IMR-90 (cell line): ENCODE measurements around the gene ZBTB38. TPM values are rescaled to one million over a fixed set of nuclear protein-coding genes. Genes with fewer than 3 reads are reported as not detected.
A peak's percentile ranks its signal among the peaks of the same experiment; 100 is the strongest.

ENCODE experiments used
- ATAC-seq: fragments of 200-7000 bp; cut with Tn5 transposase; 2 replicates; pipeline ENCODE4 v1.9.1; 2020; ENCODE audit warnings: low read depth, mild to moderate bottlenecking, moderate library complexity
- BruUV-seq: library from RNA; stranded (reverse); fragments of 400-500 nt; replicated peaks from 2 replicates; lab custom pipeline; 2021; lab: Mats Ljungman, UMichigan
- CTCF ChIA-PET: fragments of 300-600 bp; formaldehyde crosslinking; extraction: SDS; loops from one replicate; lab custom pipeline; 2021; ENCODE audit warnings: antibody characterized with exemption; lab: Yijun Ruan, JAX
- POLR2A ChIA-PET: fragments of 300-600 bp; sonication (Branson Sonifier 250); formaldehyde crosslinking; loops from one replicate; lab custom pipeline; 2022; ENCODE audit warnings: antibody characterized with exemption; ENCODE audit not compliant: unreplicated experiment; lab: Charles Lee
- DNase-seq: peaks from one replicate; pipeline ENCODE4 v3.0.0; 2013
- H2AFZ ChIP-seq: replicated peaks from 2 replicates; pipeline ENCODE3; 2013; ENCODE audit warnings: low read length, mild to moderate bottlenecking; ENCODE audit not compliant: poor library complexity
- H2AK5ac ChIP-seq: 2 replicates; pipeline ENCODE4 v1.6.1; 2013; ENCODE audit warnings: low read depth, low read length, inconsistent platforms
- H2AK9ac ChIP-seq: replicated peaks from 2 replicates; pipeline ENCODE3; 2013; ENCODE audit warnings: mild to moderate bottlenecking, low read depth, low read length, moderate library complexity; ENCODE audit not compliant: poor library complexity
- H2BK120ac ChIP-seq: 2 replicates; pipeline ENCODE4 v1.6.1; 2013; ENCODE audit warnings: low read depth, low read length, inconsistent platforms
- H2BK15ac ChIP-seq: 3 replicates; pipeline ENCODE4 v1.6.1; 2013; ENCODE audit warnings: low read depth, low read length, inconsistent platforms
- H2BK20ac ChIP-seq: 2 replicates; pipeline ENCODE4 v1.6.1; 2013; ENCODE audit warnings: low read depth, mild to moderate bottlenecking, inconsistent platforms, low read length, moderate library complexity
- H2BK5ac ChIP-seq: 2 replicates; pipeline ENCODE4 v1.6.1; 2013; ENCODE audit warnings: mild to moderate bottlenecking, low read depth, low read length, inconsistent platforms; ENCODE audit not compliant: poor library complexity, severe bottlenecking
- H3K14ac ChIP-seq: replicated peaks from 2 replicates; pipeline ENCODE4 v1.6.1; 2013; ENCODE audit warnings: low read depth, low read length, inconsistent platforms
- H3K18ac ChIP-seq: 2 replicates; pipeline ENCODE4 v1.6.1; 2013; ENCODE audit warnings: low read depth, low read length, control low read depth
- H3K23ac ChIP-seq: 2 replicates; pipeline ENCODE4 v1.6.1; 2013; ENCODE audit warnings: low read depth, low read length, inconsistent platforms
- H3K27ac ChIP-seq: 2 replicates; pipeline ENCODE4 v1.5.1; 2013; ENCODE audit warnings: mild to moderate bottlenecking, control low read depth, low read length; ENCODE audit not compliant: insufficient read depth
- H3K27me3 ChIP-seq: 2 replicates; pipeline ENCODE4 v1.6.1; 2013; ENCODE audit warnings: low read length; ENCODE audit not compliant: control insufficient read depth, insufficient read depth
- H3K36me3 ChIP-seq: 2 replicates; pipeline ENCODE4 v1.6.1; 2013; ENCODE audit warnings: low read length, mixed read lengths; ENCODE audit not compliant: control insufficient read depth, insufficient read depth
- H3K4ac ChIP-seq: 2 replicates; pipeline ENCODE4 v1.6.1; 2013; ENCODE audit warnings: low read depth, low read length, inconsistent platforms
- H3K4me1 ChIP-seq: 2 replicates; pipeline ENCODE4 v1.6.1; 2013; ENCODE audit warnings: low read length, mixed read lengths; ENCODE audit not compliant: control insufficient read depth, insufficient read depth
- H3K4me2 ChIP-seq: 2 replicates; pipeline ENCODE4 v1.6.1; 2013; ENCODE audit warnings: low read depth, mild to moderate bottlenecking, control low read depth, low read length, moderate library complexity
- H3K4me3 ChIP-seq: 2 replicates; pipeline ENCODE4 v1.5.1; 2013; ENCODE audit warnings: low read depth, mild to moderate bottlenecking, control low read depth, low read length, moderate library complexity; ENCODE audit not compliant: insufficient read depth
- H3K56ac ChIP-seq: 2 replicates; pipeline ENCODE4 v1.6.1; 2013; ENCODE audit warnings: low read length, inconsistent platforms; ENCODE audit not compliant: insufficient read depth; ENCODE audit errors: extremely low read depth
- H3K79me1 ChIP-seq, 2 experiments: 2 replicates each; pipeline ENCODE4 v1.6.1; 2013; ENCODE audit warnings: low read length in 2 of 2, inconsistent platforms in 1 of 2, low read depth in 1 of 2
- H3K9ac ChIP-seq: 2 replicates; pipeline ENCODE4 v1.6.1; 2013; ENCODE audit warnings: low read depth, low read length, control low read depth
- H3K9me1 ChIP-seq: 2 replicates; pipeline ENCODE4 v1.6.1; 2013; ENCODE audit warnings: low read length, inconsistent platforms; ENCODE audit not compliant: insufficient read depth
- H3K9me3 ChIP-seq: 2 replicates; pipeline ENCODE4 v1.6.1; 2013; ENCODE audit warnings: low read length; ENCODE audit not compliant: control insufficient read depth, insufficient read depth
- H4K20me1 ChIP-seq: 2 replicates; pipeline ENCODE4 v1.6.1; 2013; ENCODE audit warnings: low read length, inconsistent platforms; ENCODE audit not compliant: insufficient read depth
- H4K5ac ChIP-seq: 2 replicates; pipeline ENCODE4 v1.6.1; 2013; ENCODE audit warnings: mild to moderate bottlenecking, low read depth, low read length, control low read depth
- H4K8ac ChIP-seq, 2 experiments: 2 replicates each; pipeline ENCODE4 v1.6.1; 2013; ENCODE audit warnings: low read depth in 2 of 2, low read length in 2 of 2, control low read depth in 1 of 2, inconsistent platforms in 1 of 2
- H4K91ac ChIP-seq: 2 replicates; pipeline ENCODE4 v1.6.1; 2013; ENCODE audit warnings: low read depth, low read length, inconsistent platforms; ENCODE audit not compliant: insufficient read depth
- BHLHE40 ChIP-seq: fragments of 150-350 bp; IDR thresholded peaks from 2 replicates; pipeline ENCODE4 v1.6.1; 2016; ENCODE audit warnings: mild to moderate bottlenecking, low read depth, low read length
- CEBPB ChIP-seq: IDR thresholded peaks from 2 replicates; pipeline ENCODE4 v1.6.1; 2012; ENCODE audit warnings: low read depth, low read length, improper control_type of control experiment
- CHD1 ChIP-seq: IDR thresholded peaks from 2 replicates; pipeline ENCODE4 v1.6.1; 2012; ENCODE audit warnings: low read depth, low read length, improper control_type of control experiment
- FOS ChIP-seq: fragments of 150-350 bp; IDR thresholded peaks from 2 replicates; pipeline ENCODE4 v1.6.1; 2016; ENCODE audit warnings: low read depth, low read length
- MAZ ChIP-seq: IDR thresholded peaks from 2 replicates; pipeline ENCODE4 v1.6.1; 2012; ENCODE audit warnings: low read depth, mild to moderate bottlenecking, low read length, improper control_type of control experiment, moderate library complexity, borderline replicate concordance
- NFE2L2 ChIP-seq: fragments of 150-350 bp; IDR thresholded peaks from 2 replicates; pipeline ENCODE4 v1.6.1; 2016; ENCODE audit warnings: low read depth, mild to moderate bottlenecking, low read length
- POLR2A ChIP-seq: IDR thresholded peaks from 2 replicates; pipeline ENCODE4 v1.6.1; 2012; ENCODE audit warnings: mild to moderate bottlenecking, low read depth, low read length
- RAD21 ChIP-seq: IDR thresholded peaks from 2 replicates; pipeline ENCODE4 v1.6.1; 2012; ENCODE audit warnings: low read length, improper control_type of control experiment
- RFX5 ChIP-seq: IDR thresholded peaks from 2 replicates; pipeline ENCODE4 v1.8.0; 2012; ENCODE audit warnings: low read depth, mild to moderate bottlenecking, low read length, moderate library complexity
- SMC3 ChIP-seq: fragments of 150-350 bp; IDR thresholded peaks from 2 replicates; pipeline ENCODE4 v1.6.1; 2016; ENCODE audit warnings: low read depth, mild to moderate bottlenecking, antibody characterized with exemption, low read length, moderate library complexity
- WGBS, 2 experiments: methylation state at CpG; one replicate each; pipeline versions ENCODE4 v1.1.5 to v1.1.7; 2013; ENCODE audit warnings: missing lambda C conversion rate in 2 of 2; ENCODE audit not compliant: insufficient read length in 1 of 2; ENCODE audit errors: extremely low coverage in 2 of 2; 5-methylcytosine and 5-hydroxymethylcytosine counted together
- dilution Hi-C: fragments of 300-500 bp; cut with HindIII; formaldehyde crosslinking; loops from one replicate; pipeline ENCODE4 v1.14.3; 2018; ENCODE audit warnings: low sequenced_read_pairs; ENCODE audit not compliant: unreplicated experiment
- in situ Hi-C: fragments of 300-500 bp; cut with MboI; formaldehyde crosslinking; loops from 3 replicates; pipeline ENCODE4 v1.14.3; 2019; ENCODE audit warnings: low sequenced_read_pairs, inconsistent platforms, mixed read lengths
- intact Hi-C: fragments of 100-400 bp; cut with micrococcal nuclease; formaldehyde crosslinking; loops from 2 replicates; pipeline ENCODE4 v1.10.0; 2022
- polyA plus RNA-seq, 3 experiments: library from polyadenylated mRNA; depleted of rRNA; stranded (reverse); fragments of >200 nt; gene quantifications; 2 replicates each; pipeline ENCODE4 v1.2.3, GENCODE V29; 2012; ENCODE audit warnings: low replicate concordance in 1 of 3
- total RNA-seq: library from RNA; depleted of rRNA; stranded (reverse); fragments of >200 nt; gene quantifications from 2 replicates; pipeline ENCODE4 v1.2.3, GENCODE V29; 2012
- TF ChIP-seq, protein P1 (sequence below): fragments of 150-350 bp; IDR thresholded peaks from 2 replicates; pipeline ENCODE4 v1.6.1; 2016; ENCODE audit warnings: low read depth, mild to moderate bottlenecking, low read length, moderate library complexity, borderline replicate concordance
- TF ChIP-seq, protein P2 (sequence below): conservative IDR thresholded peaks from 2 replicates; pipeline ENCODE4 v1.5.1; 2012; ENCODE audit warnings: mild to moderate bottlenecking, low read depth, low read length, improper control_type of control experiment
- TF ChIP-seq, protein P3 (sequence below): fragments of 150-350 bp; IDR thresholded peaks from 2 replicates; pipeline ENCODE4 v1.6.1; 2017; ENCODE audit warnings: mild to moderate bottlenecking, antibody characterized with exemption, low read length, low read depth

ZBTB38 gene
- total and polyA plus RNA-seq, 2 of the 4 experiments (the other 2 are of a cell fraction): 44.9 to 274 TPM

DNA sequence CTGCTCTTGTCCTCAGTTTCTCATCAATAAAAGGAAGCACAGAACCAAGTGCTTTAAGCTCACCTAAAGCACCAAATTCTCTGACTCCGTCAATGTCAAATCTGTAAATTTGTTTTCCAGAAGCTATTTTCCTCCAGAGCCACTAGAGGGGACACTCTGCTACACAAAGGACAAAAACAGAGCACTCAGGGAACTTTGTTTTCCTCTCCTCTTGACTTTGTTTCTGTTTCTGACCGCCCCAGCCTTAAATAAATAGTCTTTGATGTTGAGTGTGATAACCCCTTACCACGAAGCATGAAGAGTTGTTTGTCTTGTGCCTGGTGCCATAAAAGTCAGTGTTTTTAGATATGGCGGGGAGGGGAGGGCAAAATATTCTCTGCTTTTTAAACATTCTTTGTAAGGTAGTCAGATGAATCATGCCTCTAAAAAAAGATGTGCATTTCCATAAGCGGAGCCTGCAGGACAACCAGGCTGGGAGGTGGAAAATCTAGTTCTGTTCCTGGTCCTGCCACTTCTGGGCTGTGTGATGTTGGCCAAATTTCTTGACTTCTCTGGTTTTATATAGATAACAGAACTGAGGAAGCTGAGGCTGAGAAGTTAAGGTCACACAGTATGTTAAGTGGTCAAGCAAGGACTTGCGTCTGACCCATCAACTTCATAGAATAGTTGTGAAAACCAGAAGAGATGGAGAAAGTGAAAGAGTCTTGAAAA is 7.3 kb upstream of the ZBTB38 start:
- DNase-seq: peak; percentile 90
- H3K4me3 ChIP-seq: peak overlapping the region; percentile 15; the same call in 1 of the 2 replicates
- CTCF ChIA-PET: interaction anchor here (0.6 to 1.8 kb wide), 20 partner anchors 8 to 197 kb away, joined by 3 to 13 read pairs (median 4); no protein-coding TSS in a partner anchor
- TF ChIP-seq SMC3 (peak; percentile 80), MAZ (peak; percentile 28; the same call in 1 of the 2 replicates), CEBPB (no peak), RFX5 (no peak), RAD21 (peak; percentile 90), POLR2A (0 out of 2 replicates have a peak, but pooled peaks have one; percentile 21), NFE2L2 (no peak), FOS (0 out of 2 replicates have a peak, but pooled peaks have one; percentile 1), CHD1 (no peak), BHLHE40 (peak; percentile 94)
- TF ChIP-seq, protein P1, sequence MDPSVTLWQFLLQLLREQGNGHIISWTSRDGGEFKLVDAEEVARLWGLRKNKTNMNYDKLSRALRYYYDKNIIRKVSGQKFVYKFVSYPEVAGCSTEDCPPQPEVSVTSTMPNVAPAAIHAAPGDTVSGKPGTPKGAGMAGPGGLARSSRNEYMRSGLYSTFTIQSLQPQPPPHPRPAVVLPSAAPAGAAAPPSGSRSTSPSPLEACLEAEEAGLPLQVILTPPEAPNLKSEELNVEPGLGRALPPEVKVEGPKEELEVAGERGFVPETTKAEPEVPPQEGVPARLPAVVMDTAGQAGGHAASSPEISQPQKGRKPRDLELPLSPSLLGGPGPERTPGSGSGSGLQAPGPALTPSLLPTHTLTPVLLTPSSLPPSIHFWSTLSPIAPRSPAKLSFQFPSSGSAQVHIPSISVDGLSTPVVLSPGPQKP: no peak
- TF ChIP-seq, protein P2, sequence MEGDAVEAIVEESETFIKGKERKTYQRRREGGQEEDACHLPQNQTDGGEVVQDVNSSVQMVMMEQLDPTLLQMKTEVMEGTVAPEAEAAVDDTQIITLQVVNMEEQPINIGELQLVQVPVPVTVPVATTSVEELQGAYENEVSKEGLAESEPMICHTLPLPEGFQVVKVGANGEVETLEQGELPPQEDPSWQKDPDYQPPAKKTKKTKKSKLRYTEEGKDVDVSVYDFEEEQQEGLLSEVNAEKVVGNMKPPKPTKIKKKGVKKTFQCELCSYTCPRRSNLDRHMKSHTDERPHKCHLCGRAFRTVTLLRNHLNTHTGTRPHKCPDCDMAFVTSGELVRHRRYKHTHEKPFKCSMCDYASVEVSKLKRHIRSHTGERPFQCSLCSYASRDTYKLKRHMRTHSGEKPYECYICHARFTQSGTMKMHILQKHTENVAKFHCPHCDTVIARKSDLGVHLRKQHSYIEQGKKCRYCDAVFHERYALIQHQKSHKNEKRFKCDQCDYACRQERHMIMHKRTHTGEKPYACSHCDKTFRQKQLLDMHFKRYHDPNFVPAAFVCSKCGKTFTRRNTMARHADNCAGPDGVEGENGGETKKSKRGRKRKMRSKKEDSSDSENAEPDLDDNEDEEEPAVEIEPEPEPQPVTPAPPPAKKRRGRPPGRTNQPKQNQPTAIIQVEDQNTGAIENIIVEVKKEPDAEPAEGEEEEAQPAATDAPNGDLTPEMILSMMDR: peak; percentile 84
- TF ChIP-seq, protein P3, sequence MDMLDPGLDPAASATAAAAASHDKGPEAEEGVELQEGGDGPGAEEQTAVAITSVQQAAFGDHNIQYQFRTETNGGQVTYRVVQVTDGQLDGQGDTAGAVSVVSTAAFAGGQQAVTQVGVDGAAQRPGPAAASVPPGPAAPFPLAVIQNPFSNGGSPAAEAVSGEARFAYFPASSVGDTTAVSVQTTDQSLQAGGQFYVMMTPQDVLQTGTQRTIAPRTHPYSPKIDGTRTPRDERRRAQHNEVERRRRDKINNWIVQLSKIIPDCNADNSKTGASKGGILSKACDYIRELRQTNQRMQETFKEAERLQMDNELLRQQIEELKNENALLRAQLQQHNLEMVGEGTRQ: no peak

More for the DNA sequence above, 7.3 kb upstream of the ZBTB38 start:
- peak overlapping the region; percentile 97 for H3K14ac ChIP-seq
- peak overlapping the region; percentile 77 for H3K9ac ChIP-seq
- peak overlapping the region; percentile 67 for H2AFZ ChIP-seq
- H3K18ac ChIP-seq: peak overlapping the region; percentile 97
- H4K8ac ChIP-seq: peak overlapping the region; percentile 76 to 96
- H3K27me3 ChIP-seq: no peaks in the 10 kb centered on the region
- ATAC-seq: peak; percentile 88
- peak overlapping the region; percentile 96 for H2BK120ac ChIP-seq
- H2BK5ac ChIP-seq: peak overlapping the region; percentile 94
- H4K91ac ChIP-seq: peak overlapping the region; percentile 93
- WGBS, 2 experiments: 0% methylated on average over 3 of the region's 6 CpGs; no CpG with 5 or more reads in 1 of the 2 experiments
- peak overlapping the region; percentile 94 for H3K56ac ChIP-seq
- H3K27ac ChIP-seq: peak overlapping the region; percentile 85
- dilution Hi-C loops (no loop called here), in situ Hi-C loops (no loop called here), intact Hi-C loops (loop anchor here (1.0 to 2.0 kb wide), 2 partner anchors 91 to 200 kb away; no protein-coding TSS in a partner anchor)
- no peaks in the 10 kb centered on the region for H3K9me3 ChIP-seq
- H3K4me2 ChIP-seq: peak overlapping the region; percentile 59; the same call in 1 of the 2 replicates
- peak overlapping the region; percentile 93 for H4K5ac ChIP-seq
- no TSS peak for BruUV-seq
- peaks cover 3 to 17% of the 10 kb centered on the region in 2 experiments; a peak in 3 of 4 replicates for H3K79me1 ChIP-seq
- POLR2A ChIA-PET: interaction anchor here (0.5 to 0.9 kb wide), 2 partner anchors 44 to 99 kb away, joined by 3 read pairs; no protein-coding TSS in a partner anchor
- peaks cover 7% of the 10 kb centered on the region for H3K4me1 ChIP-seq
- no peaks in the 10 kb centered on the region for H3K36me3 ChIP-seq
- peak overlapping the region; percentile 97 for H2BK20ac ChIP-seq
- peak overlapping the region; percentile 88 for H2AK9ac ChIP-seq
- H4K20me1 ChIP-seq: no peaks in the 10 kb centered on the region
- peak overlapping the region; percentile 94 for H2AK5ac ChIP-seq
- H3K4ac ChIP-seq: peak overlapping the region; percentile 97
- peaks cover 3% of the 10 kb centered on the region; the same call in 1 of the 2 replicates for H3K9me1 ChIP-seq
- peak overlapping the region; percentile 84 for H2BK15ac ChIP-seq
- H3K23ac ChIP-seq: peak overlapping the region; percentile 93
